NK-92 (cell line): ENCODE measurements around the gene ISG15.
"Not testable (repeated sequence)": the region's sequence is repeated elsewhere in the genome, so short reads cannot be mapped to it uniquely, and the experiment has no call there.

Experiments used
- DNase-seq: peaks from one replicate; lab custom pipeline; 2025; ENCODE audit not compliant: unreplicated experiment; lab: John Stamatoyannopoulos, UW

Gene ISG15

GRCh38 chr1:975365-975764 lies 37.9 kb upstream of the ISG15 start:
- no peak for DNase-seq

- DNase-seq: no peak
Measured at GRCh38 chr1:975896-976683, 37.2 kb upstream of the ISG15 start.

GRCh38 chr1:976791-977190 lies 36.5 kb upstream of the ISG15 start:
- not testable (repeated sequence) for DNase-seq

- no peak for DNase-seq
Measured at GRCh38 chr1:978069-978834, 35.0 kb upstream of the ISG15 start.

- no peak for DNase-seq
Measured at GRCh38 chr1:978835-979743, 34.2 kb upstream of the ISG15 start.

GRCh38 chr1:979744-980072 lies 33.6 kb upstream of the ISG15 start:
- DNase-seq: no peak

GRCh38 chr1:980137-980571 lies 33.1 kb upstream of the ISG15 start:
- no peak for DNase-seq

- no peak for DNase-seq
Measured at GRCh38 chr1:980602-981395, 32.5 kb upstream of the ISG15 start.

GRCh38 chr1:981491-981954 lies 31.8 kb upstream of the ISG15 start:
- no peak for DNase-seq

GRCh38 chr1:981955-982558 lies 31.2 kb upstream of the ISG15 start, which contains the start of gene PERM1:
Gene PERM1, minus strand, starts transcription at chr1:982093. Its CDS starts 1,064 bp downstream, at chr1:981029.
- DNase-seq: no peak

GRCh38 chr1:982765-983436 lies 30.4 kb upstream of the ISG15 start:
- DNase-seq: no peak

- no peak for DNase-seq
Measured at GRCh38 chr1:983798-984475, 29.4 kb upstream of the ISG15 start.

GRCh38 chr1:984476-984814 lies 28.9 kb upstream of the ISG15 start:
- no peak for DNase-seq

- no peak for DNase-seq
Measured at GRCh38 chr1:985126-985525, 28.2 kb upstream of the ISG15 start.

- not testable (repeated sequence) for DNase-seq
Measured at GRCh38 chr1:988061-988460, 25.2 kb upstream of the ISG15 start.

- not testable (repeated sequence) for DNase-seq
Measured at GRCh38 chr1:991275-991674, 22.0 kb upstream of the ISG15 start.

- DNase-seq: no peak
Measured at GRCh38 chr1:991895-992294, 21.4 kb upstream of the ISG15 start.

GRCh38 chr1:992362-992761 lies 20.9 kb upstream of the ISG15 start:
- no peak for DNase-seq

GRCh38 chr1:993379-993995 lies 19.8 kb upstream of the ISG15 start:
- no peak for DNase-seq
